Spleen (tissue), 11 donors: ENCODE measurements around the gene QRSL1. TPM values are rescaled to one million over a fixed set of nuclear protein-coding genes. Genes with fewer than 3 reads are reported as not detected.
A peak's percentile ranks its signal among the peaks of the same experiment; 100 is the strongest.

Source experiments
- DNase-seq: peaks from one replicate; pipeline ENCODE4 v3.0.0-alpha.2; 2020
- H3K27ac ChIP-seq, 8 donors: fragments of 200-600 bp; sonication (generic) in 7 of 8; 1 replicate in 4 of 8; 2 replicates in 4 of 8; pipeline versions ENCODE4 v1.5.0 to v1.8.0; 2016 to 2021; ENCODE audit warnings: inconsistent platforms in 4 of 8, mild to moderate bottlenecking in 4 of 8, moderate library complexity in 1 of 8
- H3K27me3 ChIP-seq, 7 donors: fragments of 200-600 bp; sonication (generic) in 6 of 7; replicated peaks in 1 of 7; 1 replicate in 4 of 7; 2 replicates in 3 of 7; pipeline versions ENCODE4 v1.5.0 to v1.8.0; 2016 to 2021; ENCODE audit warnings: inconsistent platforms in 3 of 7, mild to moderate bottlenecking in 1 of 7
- H3K36me3 ChIP-seq, 6 donors: fragments of 200-600 bp; sonication (generic) in 5 of 6; 1 replicate in 4 of 6; 2 replicates in 2 of 6; pipeline versions ENCODE4 v1.5.0 to v1.8.0; 2016 to 2021; ENCODE audit warnings: inconsistent platforms in 2 of 6
- H3K4me1 ChIP-seq, 6 donors: fragments of 200-600 bp; sonication (generic) in 5 of 6; 1 replicate in 3 of 6; 2 replicates in 3 of 6; pipeline versions ENCODE4 v1.5.0 to v1.8.0; 2016 to 2021; ENCODE audit warnings: inconsistent platforms in 3 of 6
- H3K4me3 ChIP-seq, 8 donors: fragments of 200-600 bp; sonication (generic) in 7 of 8; 1 replicate in 4 of 8; 2 replicates in 4 of 8; pipeline versions ENCODE4 v1.5.0 to v1.8.0; 2016 to 2021; ENCODE audit warnings: inconsistent platforms in 4 of 8, mild to moderate bottlenecking in 4 of 8, moderate library complexity in 2 of 8
- H3K9me3 ChIP-seq, 8 donors: fragments of 200-600 bp; sonication (generic) in 7 of 8; 1 replicate in 4 of 8; 2 replicates in 4 of 8; pipeline versions ENCODE4 v1.5.0 to v1.8.0; 2016 to 2021; ENCODE audit warnings: inconsistent platforms in 4 of 8
- POLR2A ChIP-seq, 3 donors: fragments of 450-650 bp; IDR thresholded peaks; one replicate each; pipeline ENCODE4 v1.5.1; 2017; ENCODE audit warnings: antibody characterized with exemption in 3 of 3, mild to moderate bottlenecking in 1 of 3
- POLR2AphosphoS5 ChIP-seq, 3 donors: sonication (generic); formaldehyde crosslinking; IDR thresholded peaks; one replicate each; pipeline ENCODE4 v1.5.1; 2017; ENCODE audit warnings: antibody characterized with exemption in 3 of 3
- WGBS, 5 donors: extraction: QIAGEN DNeasy Blood & Tissue Kit in 3 of 5; methylation state at CpG; one replicate each; pipeline versions ENCODE4 v1.1.5 to v1.1.7; 2013 to 2018; 5-methylcytosine and 5-hydroxymethylcytosine counted together
- intact Hi-C: fragments of 100-400 bp; cut with DNase I; formaldehyde crosslinking; loops from one replicate; pipeline ENCODE4 v1.15.0; 2023; ENCODE audit warnings: low total_unique reads
- polyA plus RNA-seq, 3 donors: library from polyadenylated mRNA; stranded (reverse); fragments of 200-250 nt; gene quantifications; one replicate each; pipeline ENCODE4 v1.2.1, GENCODE V29; 2013
- total RNA-seq, 7 donors: library from RNA; depleted of rRNA in 3 of 7; stranded (reverse); fragments of >200 nt in 3 of 7; fragmentation: NEBNext Ultra II Directional in 4 of 7; extraction: Animal tissue kit (Norgen Biotek cat#: 25700) in 4 of 7; gene quantifications; one replicate each; pipeline versions ENCODE4 v1.1.0 to v1.2.1, GENCODE V29; 2016 to 2021
- TF ChIP-seq, protein P1 (sequence below), 11 experiments: fragments of 200-600 bp in 7 of 11; fragments of 450-650 bp in 4 of 11; sonication (generic) in 4 of 11; IDR thresholded peaks in 8 of 11; conservative IDR thresholded peaks in 3 of 11; 1 replicate in 7 of 11; 2 replicates in 4 of 11; pipeline versions ENCODE4 v1.4.0 to v1.8.0; 2016 to 2021; ENCODE audit warnings: antibody characterized with exemption in 11 of 11, inconsistent platforms in 4 of 11, mild to moderate bottlenecking in 1 of 11
- donor health status: healthy with polysubstance abuse.
- donor health status: DM: no; HTN: no; CAD: no; lungs with moderate emphysema.
- donor health status: DM: no; HTN: no; CAD: no.
- donor health status: Bipolar disorder and iron deficiency.
- donor health status: healthy.
- donor health status: DM: no; HTN: no; CAD: no.
- donor health status: DM: yes; HTN: yes; CAD: no.

The QRSL1 gene
- total and polyA plus RNA-seq, 10 donors, result 16.4 to 27.9 (median 20.7) TPM

DNA sequence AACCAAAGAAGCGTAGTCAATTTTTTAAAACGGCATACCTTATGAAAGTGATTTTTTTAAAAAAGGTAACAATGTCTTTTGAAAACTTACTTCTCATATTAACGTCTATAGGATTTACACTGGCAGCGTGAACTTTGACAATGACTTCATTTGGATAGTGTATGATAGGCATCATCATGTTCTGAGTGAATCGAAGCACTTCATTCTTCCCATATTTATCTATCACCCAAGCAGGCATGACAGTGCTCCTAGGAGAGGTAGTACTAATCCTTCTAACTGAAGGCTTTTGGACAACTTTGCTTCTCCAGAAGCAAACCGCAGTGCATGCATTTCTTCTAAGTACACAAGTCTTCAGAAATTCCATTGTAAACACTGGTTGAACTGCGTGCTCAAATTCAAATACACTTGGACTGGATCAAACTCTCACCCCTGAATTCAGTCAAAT, 698 bp upstream of the QRSL1 start:
- Histone ChIP-seq H3K27ac (peak overlapping the region; percentile 82 to 92 (median 88)), H3K9me3 (no peaks in the 10 kb centered on the region), H3K4me3 (peak overlapping the region; percentile 80 to 99 (median 91)), H3K27me3 (no peaks in the 10 kb centered on the region), H3K36me3 (no peaks in the 10 kb centered on the region), H3K4me1 (peaks cover 7 to 73% (median 50%) of the 10 kb centered on the region in 6 donors)
- intact Hi-C loops, result no loop called here
- 19 to 29% (median 25%) methylated on average over 7 of the region's 7 CpGs for WGBS, 5 donors
- DNase-seq, result no peak
- TF ChIP-seq, protein P1, sequence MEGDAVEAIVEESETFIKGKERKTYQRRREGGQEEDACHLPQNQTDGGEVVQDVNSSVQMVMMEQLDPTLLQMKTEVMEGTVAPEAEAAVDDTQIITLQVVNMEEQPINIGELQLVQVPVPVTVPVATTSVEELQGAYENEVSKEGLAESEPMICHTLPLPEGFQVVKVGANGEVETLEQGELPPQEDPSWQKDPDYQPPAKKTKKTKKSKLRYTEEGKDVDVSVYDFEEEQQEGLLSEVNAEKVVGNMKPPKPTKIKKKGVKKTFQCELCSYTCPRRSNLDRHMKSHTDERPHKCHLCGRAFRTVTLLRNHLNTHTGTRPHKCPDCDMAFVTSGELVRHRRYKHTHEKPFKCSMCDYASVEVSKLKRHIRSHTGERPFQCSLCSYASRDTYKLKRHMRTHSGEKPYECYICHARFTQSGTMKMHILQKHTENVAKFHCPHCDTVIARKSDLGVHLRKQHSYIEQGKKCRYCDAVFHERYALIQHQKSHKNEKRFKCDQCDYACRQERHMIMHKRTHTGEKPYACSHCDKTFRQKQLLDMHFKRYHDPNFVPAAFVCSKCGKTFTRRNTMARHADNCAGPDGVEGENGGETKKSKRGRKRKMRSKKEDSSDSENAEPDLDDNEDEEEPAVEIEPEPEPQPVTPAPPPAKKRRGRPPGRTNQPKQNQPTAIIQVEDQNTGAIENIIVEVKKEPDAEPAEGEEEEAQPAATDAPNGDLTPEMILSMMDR (IDR thresholded peaks at IDR 0.05 in 8 of 11, conservative IDR thresholded peaks at IDR 0.05 in 3 of 11), result no peak
- TF ChIP-seq POLR2A (IDR thresholded peaks at IDR 0.05) (no peak), POLR2AphosphoS5 (IDR thresholded peaks at IDR 0.05) (no peak)

GRCh38 chr6:106629859-106630163, 433 bp downstream of the QRSL1 start:
- no peak for DNase-seq
- no peaks in the 10 kb centered on the region for H3K36me3 ChIP-seq
- H3K27ac ChIP-seq, result peak overlapping the region; percentile 82 to 92 (median 88)
- H3K4me1 ChIP-seq, result peaks cover 7 to 80% (median 51%) of the 10 kb centered on the region in 6 donors
- intact Hi-C loops, result no loop called here
- no peaks in the 10 kb centered on the region for H3K27me3 ChIP-seq
- 0 to 4% (median 1%) methylated on average over 9 to 14 of the region's 14 CpGs for WGBS, 5 donors
- H3K4me3 ChIP-seq, result peak overlapping the region; percentile 80 to 99 (median 91)
- TF ChIP-seq POLR2AphosphoS5 (IDR thresholded peaks at IDR 0.05) (no peak), POLR2A (IDR thresholded peaks at IDR 0.05) (no peak)
- TF ChIP-seq, protein P1 (IDR thresholded peaks at IDR 0.05 in 8 of 11, conservative IDR thresholded peaks at IDR 0.05 in 3 of 11), result no peak
- no peaks in the 10 kb centered on the region for H3K9me3 ChIP-seq

- no peaks in the 10 kb centered on the region for H3K9me3 ChIP-seq
- no peak for DNase-seq
- intact Hi-C loops, result no loop called here
- H3K36me3 ChIP-seq, result no peaks in the 10 kb centered on the region
- H3K4me3 ChIP-seq, result peak overlapping the region; percentile 80 to 99 (median 91)
- TF ChIP-seq, protein P1 (IDR thresholded peaks at IDR 0.05 in 8 of 11, conservative IDR thresholded peaks at IDR 0.05 in 3 of 11), result no peak
- TF ChIP-seq POLR2AphosphoS5 (IDR thresholded peaks at IDR 0.05) (no peak), POLR2A (IDR thresholded peaks at IDR 0.05) (no peak)
- H3K27ac ChIP-seq, result peak overlapping the region in 6 of 8 donors; percentile 82 to 92 (median 88)
- 44 to 59% (median 51%) methylated on average over 5 of the region's 5 CpGs for WGBS, 5 donors
- H3K27me3 ChIP-seq, result no peaks in the 10 kb centered on the region
- peaks cover 7 to 81% (median 54%) of the 10 kb centered on the region in 6 donors for H3K4me1 ChIP-seq
These were observed 988 bp downstream of the QRSL1 start for GRCh38 chr6:106630366-106630765.

- no peak for TF ChIP-seq POLR2AphosphoS5 (IDR thresholded peaks at IDR 0.05)
- no peak for TF ChIP-seq POLR2A (IDR thresholded peaks at IDR 0.05)
- TF ChIP-seq, protein P1 (IDR thresholded peaks at IDR 0.05 in 8 of 11, conservative IDR thresholded peaks at IDR 0.05 in 3 of 11), result no peak
- Histone ChIP-seq H3K27ac (no peak overlapping the region), H3K4me3 (no peak overlapping the region), H3K9me3 (no peaks in the 10 kb centered on the region), H3K4me1 (peaks cover 9 to 82% (median 57%) of the 10 kb centered on the region in 6 donors), H3K36me3 (no peaks in the 10 kb centered on the region), H3K27me3 (no peaks in the 10 kb centered on the region)
- intact Hi-C loops, result no loop called here
- DNase-seq, result no peak
- 60 to 78% (median 65%) methylated on average over 1 of the region's 1 CpG for WGBS, 5 donors
These were observed 2.0 kb downstream of the QRSL1 start for GRCh38 chr6:106631346-106631745.
